Neuronal stem cell (in vitro differentiated cells): ENCODE results near the gene MYH6. TPM values are rescaled to one million over a fixed set of nuclear protein-coding genes. Genes with fewer than 3 reads are reported as not detected.

ENCODE experiments used
- DNase-seq: peaks from one replicate; pipeline ENCODE4 v3.0.0-alpha.2; 2013; ENCODE audit warnings: low spot score
- H2AFZ ChIP-seq: one replicate; pipeline ENCODE4 v1.6.1; 2013; ENCODE audit warnings: mild to moderate bottlenecking, low read length, inconsistent platforms
- H2AK5ac ChIP-seq: 2 replicates; pipeline ENCODE4 v1.6.1; 2013; ENCODE audit warnings: low read depth, mild to moderate bottlenecking, inconsistent platforms, low read length, moderate library complexity, mixed read lengths
- H2BK120ac ChIP-seq: 2 replicates; pipeline ENCODE4 v1.6.1; 2013; ENCODE audit warnings: low read depth, mild to moderate bottlenecking, inconsistent platforms, low read length, moderate library complexity, mixed read lengths
- H2BK12ac ChIP-seq: one replicate; pipeline ENCODE4 v1.6.1; 2013; ENCODE audit warnings: low read length, inconsistent platforms
- H2BK15ac ChIP-seq: 2 replicates; pipeline ENCODE4 v1.6.1; 2013; ENCODE audit warnings: mild to moderate bottlenecking, low read length, inconsistent platforms, mixed read lengths
- H2BK5ac ChIP-seq: one replicate; pipeline ENCODE4 v1.6.1; 2013; ENCODE audit warnings: inconsistent platforms, mild to moderate bottlenecking, low read length, moderate library complexity
- H3K14ac ChIP-seq: one replicate; pipeline ENCODE4 v1.6.1; 2013; ENCODE audit warnings: low read length, inconsistent platforms
- H3K18ac ChIP-seq: 2 replicates; pipeline ENCODE4 v1.6.1; 2013; ENCODE audit warnings: low read length, inconsistent platforms
- H3K23ac ChIP-seq: 2 replicates; pipeline ENCODE4 v1.6.1; 2013; ENCODE audit warnings: low read depth, mild to moderate bottlenecking, mixed read lengths, low read length, inconsistent platforms; ENCODE audit not compliant: poor library complexity
- H3K27ac ChIP-seq: replicated peaks from 3 replicates; pipeline ENCODE4 v1.5.1; 2013; ENCODE audit warnings: low read length, inconsistent platforms
- H3K27me3 ChIP-seq, 3 experiments: 2 replicates each; pipeline ENCODE4 v1.6.1; 2013; ENCODE audit warnings: low read length in 3 of 3, mild to moderate bottlenecking in 2 of 3, inconsistent platforms in 1 of 3, low read depth in 1 of 3, mixed read lengths in 1 of 3, moderate library complexity in 1 of 3; ENCODE audit not compliant: control insufficient read depth in 3 of 3, insufficient read depth in 3 of 3
- H3K36me3 ChIP-seq, 2 donors: replicated peaks in 1 of 2; 2 replicates each; pipeline ENCODE4 v1.6.1; 2013; ENCODE audit warnings: low read length in 2 of 2; ENCODE audit not compliant: control insufficient read depth in 2 of 2, insufficient read depth in 2 of 2
- H3K4ac ChIP-seq: 2 replicates; pipeline ENCODE4 v1.6.1; 2013; ENCODE audit warnings: inconsistent platforms, mild to moderate bottlenecking, low read length, moderate library complexity
- H3K4me1 ChIP-seq, 2 donors: 1 replicate in 1 of 2; 2 replicates in 1 of 2; pipeline ENCODE4 v1.6.1; 2013; ENCODE audit warnings: low read length in 2 of 2, low read depth in 1 of 2; ENCODE audit not compliant: control insufficient read depth in 2 of 2, insufficient read depth in 1 of 2
- H3K4me2 ChIP-seq: one replicate; pipeline ENCODE4 v1.6.1; 2013; ENCODE audit warnings: mild to moderate bottlenecking, low read length, inconsistent platforms; ENCODE audit not compliant: insufficient read depth, poor library complexity, severe bottlenecking
- H3K4me3 ChIP-seq, 2 donors: 2 replicates each; pipeline ENCODE4 v1.5.1; 2013; ENCODE audit warnings: low read length in 2 of 2, mild to moderate bottlenecking in 2 of 2, inconsistent platforms in 1 of 2, moderate library complexity in 1 of 2
- H3K79me1 ChIP-seq: one replicate; pipeline ENCODE4 v1.6.1; 2013; ENCODE audit warnings: low read depth, mild to moderate bottlenecking, inconsistent platforms, low read length, moderate library complexity
- H3K9ac ChIP-seq: one replicate; pipeline ENCODE4 v1.6.1; 2013; ENCODE audit warnings: mild to moderate bottlenecking, low read depth, low read length, inconsistent platforms; ENCODE audit not compliant: poor library complexity
- H3K9me3 ChIP-seq, 2 donors: replicated peaks in 1 of 2; 2 replicates each; pipeline versions ENCODE3 to v1.6.1; 2013; ENCODE audit warnings: low read length in 2 of 2, mild to moderate bottlenecking in 2 of 2, inconsistent platforms in 1 of 2, low read depth in 1 of 2, mixed read lengths in 1 of 2, moderate library complexity in 1 of 2; ENCODE audit not compliant: control insufficient read depth in 2 of 2, insufficient read depth in 1 of 2
- H4K8ac ChIP-seq: one replicate; pipeline ENCODE4 v1.6.1; 2013; ENCODE audit warnings: low read depth, mild to moderate bottlenecking, inconsistent platforms, low read length, moderate library complexity
- H4K91ac ChIP-seq: one replicate; pipeline ENCODE4 v1.6.1; 2013; ENCODE audit warnings: low read length, low read depth, mild to moderate bottlenecking, inconsistent platforms; ENCODE audit not compliant: poor library complexity
- WGBS, 2 donors: extraction: QIAGEN DNeasy Blood & Tissue Kit; methylation state at CpG; one replicate each; pipeline ENCODE4 v1.1.7; 2013; ENCODE audit warnings: missing lambda C conversion rate in 2 of 2, mixed read lengths in 1 of 2; ENCODE audit not compliant: insufficient read length in 2 of 2, insufficient replicate concordance in 1 of 2; ENCODE audit errors: extremely low coverage in 2 of 2; 5-methylcytosine and 5-hydroxymethylcytosine counted together
- small RNA-seq: library from polyadenylated mRNA; stranded (forward); fragments of <200 nt; extraction: miRNeasy Mini kit (QIAGEN cat#:217004); gene quantifications from one replicate; pipeline ENCODE3, GENCODE V24; 2013; ENCODE audit not compliant: insufficient read depth

The MYH6 gene

DNA sequence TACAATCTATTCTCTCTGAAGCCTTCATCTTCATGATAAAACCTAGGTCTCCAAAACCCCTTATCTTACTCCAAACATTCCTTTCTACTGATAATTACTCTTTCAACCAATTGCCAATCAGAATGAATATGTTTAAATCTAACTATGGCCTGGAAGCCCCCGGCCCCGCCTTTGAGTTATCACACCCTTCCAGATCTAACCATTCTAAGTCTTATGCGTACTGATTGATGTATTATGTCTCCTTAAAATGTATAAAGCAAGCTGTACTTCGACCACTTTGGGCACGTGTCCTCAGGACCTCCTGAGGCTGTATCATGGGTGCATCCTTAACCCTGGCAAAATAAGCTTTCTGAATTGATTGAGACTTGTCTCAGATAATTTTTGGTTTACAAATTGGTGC lies 72.5 kb downstream of the MYH6 start:
- no CpG with 5 or more reads among the region's 5 CpGs for WGBS, 2 donors
- Histone ChIP-seq H3K36me3 (no peaks in the 10 kb centered on the region), H4K8ac (no peak overlapping the region)

More for the DNA sequence above, 72.5 kb downstream of the MYH6 start:
- Histone ChIP-seq H3K4me1 (no peaks in the 10 kb centered on the region), H2BK5ac (no peak overlapping the region), H3K9ac (no peak overlapping the region), H3K27ac (no peak overlapping the region), H3K79me1 (peaks cover 2% of the 10 kb centered on the region), H3K23ac (no peak overlapping the region), H3K4ac (no peak overlapping the region), H3K14ac (no peak overlapping the region), H2AFZ (no peak overlapping the region), H3K9me3 (peaks cover 2 to 6% of the 10 kb centered on the region in 2 donors), H3K18ac (no peak overlapping the region), H2AK5ac (no peak overlapping the region), H2BK120ac (no peak overlapping the region), H3K4me2 (no peak overlapping the region), H2BK15ac (no peak overlapping the region), H3K4me3 (no peak overlapping the region), H2BK12ac (no peak overlapping the region), H4K91ac (no peak overlapping the region), H3K27me3 (no peaks in the 10 kb centered on the region)
- no peak for DNase-seq

Small RNA genes lying within 50 kb of the gene (small RNA-seq; reads per million reads assigned to genes)
- not detected for gene MIR208A
- not detected for gene MIR208B
